ENCODE results near the gene RUBCNL.

The RUBCNL gene

DNA sequence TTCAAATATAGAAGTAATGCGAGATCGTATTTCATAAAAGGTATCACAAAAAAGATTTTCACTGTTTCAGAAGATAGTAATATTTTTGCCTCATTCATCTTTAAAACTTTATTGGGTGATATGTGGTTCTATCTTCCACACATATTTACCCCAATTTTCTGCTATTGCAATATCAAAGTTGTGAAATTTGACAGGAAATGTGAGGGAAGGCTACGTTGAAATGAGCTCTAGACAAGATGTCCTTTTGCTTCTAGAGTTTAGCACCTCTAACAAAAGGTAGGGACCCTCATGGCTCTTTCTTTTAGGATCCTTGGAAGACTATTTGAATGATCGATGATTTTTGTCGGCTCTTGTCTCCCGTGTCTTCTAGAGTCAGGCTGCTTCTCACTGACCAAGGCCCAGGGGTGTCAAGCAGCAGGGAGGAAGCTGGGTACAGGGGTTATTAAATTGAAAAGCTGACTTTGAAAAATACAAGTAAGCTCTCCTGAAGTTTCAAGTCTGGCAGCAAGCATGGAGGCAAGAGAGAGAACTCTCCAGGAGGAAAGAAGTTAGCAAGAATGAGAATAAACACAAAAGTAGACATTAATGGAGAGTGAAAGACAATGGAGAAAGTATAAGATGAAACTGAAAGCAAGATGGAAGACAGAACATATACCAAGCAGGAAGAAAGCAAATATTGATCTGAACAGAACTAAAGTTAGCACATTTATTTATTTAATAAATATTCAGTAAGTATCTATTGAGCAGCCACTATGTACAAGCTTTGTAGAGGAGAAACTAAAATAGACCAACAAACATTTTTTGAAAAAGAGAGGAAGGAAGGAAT, 73.4 kb downstream of the RUBCNL start:
- TF ChIP-seq EZH2phosphoT487 (IDR thresholded peaks at IDR 0.05; ENCODE audit: low read length) (no peak), EZH2 (optimal IDR thresholded peaks at IDR 0.05; ENCODE audit: low read depth, low read length) (no peak)
- TF ChIP-seq, protein P1, sequence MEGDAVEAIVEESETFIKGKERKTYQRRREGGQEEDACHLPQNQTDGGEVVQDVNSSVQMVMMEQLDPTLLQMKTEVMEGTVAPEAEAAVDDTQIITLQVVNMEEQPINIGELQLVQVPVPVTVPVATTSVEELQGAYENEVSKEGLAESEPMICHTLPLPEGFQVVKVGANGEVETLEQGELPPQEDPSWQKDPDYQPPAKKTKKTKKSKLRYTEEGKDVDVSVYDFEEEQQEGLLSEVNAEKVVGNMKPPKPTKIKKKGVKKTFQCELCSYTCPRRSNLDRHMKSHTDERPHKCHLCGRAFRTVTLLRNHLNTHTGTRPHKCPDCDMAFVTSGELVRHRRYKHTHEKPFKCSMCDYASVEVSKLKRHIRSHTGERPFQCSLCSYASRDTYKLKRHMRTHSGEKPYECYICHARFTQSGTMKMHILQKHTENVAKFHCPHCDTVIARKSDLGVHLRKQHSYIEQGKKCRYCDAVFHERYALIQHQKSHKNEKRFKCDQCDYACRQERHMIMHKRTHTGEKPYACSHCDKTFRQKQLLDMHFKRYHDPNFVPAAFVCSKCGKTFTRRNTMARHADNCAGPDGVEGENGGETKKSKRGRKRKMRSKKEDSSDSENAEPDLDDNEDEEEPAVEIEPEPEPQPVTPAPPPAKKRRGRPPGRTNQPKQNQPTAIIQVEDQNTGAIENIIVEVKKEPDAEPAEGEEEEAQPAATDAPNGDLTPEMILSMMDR (IDR thresholded peaks at IDR 0.05; ENCODE audit: low read length) = no peak
- no peaks in the 10 kb centered on the region for H3K9me2 ChIP-seq (replicated peaks; ENCODE audit: insufficient read depth, low read length)
- no peak overlapping the region for H3K4me3 ChIP-seq (ENCODE audit: low read length)
- no peaks in the 10 kb centered on the region for H3K36me3 ChIP-seq (replicated peaks; ENCODE audit: insufficient read depth, low read length)
- no peak for DNase-seq
- H3K4me2 ChIP-seq (ENCODE audit: low read depth, low read length) = no peak overlapping the region
- no peaks in the 10 kb centered on the region for H3F3A ChIP-seq (ENCODE audit: insufficient read depth, low read length)
- H3K4me1 ChIP-seq (ENCODE audit: low read length) = no peaks in the 10 kb centered on the region
- H3K27me3 ChIP-seq (replicated peaks; ENCODE audit: insufficient read depth, low read length) = no peaks in the 10 kb centered on the region
- H3K27ac ChIP-seq (ENCODE audit: low read length) = no peak overlapping the region
- H3K79me2 ChIP-seq (ENCODE audit: low read length) = no peaks in the 10 kb centered on the region
- no peaks in the 10 kb centered on the region for H3K9me3 ChIP-seq (replicated peaks; ENCODE audit: insufficient read depth, low read length)
- no peaks in the 10 kb centered on the region for H4K20me1 ChIP-seq (ENCODE audit: insufficient read depth, low read length)
- no peak overlapping the region for H2AFZ ChIP-seq (ENCODE audit: low read length)
- no peak overlapping the region for H3K9ac ChIP-seq (ENCODE audit: low read length)

DNA sequence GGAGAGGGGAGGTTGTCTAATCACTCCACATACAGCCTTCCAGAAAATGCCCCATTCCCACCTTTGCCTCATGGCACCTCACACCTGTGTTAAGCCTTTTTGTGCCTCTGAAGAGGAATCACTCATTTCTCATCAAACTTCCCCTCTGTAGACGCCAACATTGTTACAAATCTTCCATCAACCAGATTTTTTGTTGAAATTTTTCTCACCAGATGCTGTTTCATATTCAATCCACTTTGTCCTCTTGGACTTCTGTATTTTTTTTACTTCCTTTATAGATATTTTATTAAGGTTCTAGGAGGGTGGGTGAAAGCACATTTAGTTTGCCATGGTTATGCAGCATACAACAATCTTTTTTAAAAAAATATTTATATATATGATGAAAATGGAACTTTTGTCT, 74.0 kb downstream of the RUBCNL start:
- Histone ChIP-seq H3K4me2 (ENCODE audit: low read depth, low read length) (no peak overlapping the region), H3K9ac (ENCODE audit: low read length) (no peak overlapping the region), H3K27ac (ENCODE audit: low read length) (no peak overlapping the region), H2AFZ (ENCODE audit: low read length) (no peak overlapping the region), H3F3A (ENCODE audit: insufficient read depth, low read length) (no peaks in the 10 kb centered on the region), H3K79me2 (ENCODE audit: low read length) (no peaks in the 10 kb centered on the region), H3K9me3 (replicated peaks; ENCODE audit: insufficient read depth, low read length) (no peaks in the 10 kb centered on the region), H3K27me3 (replicated peaks; ENCODE audit: insufficient read depth, low read length) (no peaks in the 10 kb centered on the region), H3K36me3 (replicated peaks; ENCODE audit: insufficient read depth, low read length) (no peaks in the 10 kb centered on the region), H3K9me2 (replicated peaks; ENCODE audit: insufficient read depth, low read length) (no peaks in the 10 kb centered on the region), H3K4me3 (ENCODE audit: low read length) (no peak overlapping the region), H4K20me1 (ENCODE audit: insufficient read depth, low read length) (no peaks in the 10 kb centered on the region), H3K4me1 (ENCODE audit: low read length) (no peaks in the 10 kb centered on the region)
- TF ChIP-seq EZH2phosphoT487 (IDR thresholded peaks at IDR 0.05; ENCODE audit: low read length) = no peak
- TF ChIP-seq EZH2 (optimal IDR thresholded peaks at IDR 0.05; ENCODE audit: low read depth, low read length) = no peak
- TF ChIP-seq, protein P1 (IDR thresholded peaks at IDR 0.05; ENCODE audit: low read length) = no peak
- no peak for DNase-seq

DNA sequence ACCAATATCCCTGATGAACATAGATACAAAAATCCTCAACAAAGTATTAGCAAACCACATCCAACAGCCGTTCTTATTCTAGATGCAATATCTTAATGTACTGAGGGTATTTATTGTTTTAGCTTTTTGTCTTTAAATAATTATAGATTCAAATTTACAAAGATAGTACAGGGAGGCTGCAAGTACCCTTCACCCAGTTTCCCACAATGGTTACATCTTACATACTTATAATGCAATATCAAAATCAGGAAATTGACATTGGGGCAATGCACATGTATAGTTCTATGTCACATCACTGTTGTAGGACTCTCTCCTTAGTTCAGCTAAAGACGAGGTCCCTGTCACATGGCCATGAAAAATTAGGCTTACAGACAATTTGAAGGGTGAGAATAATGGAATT, 75.8 kb downstream of the RUBCNL start:
- Histone ChIP-seq H3K79me2 (ENCODE audit: low read length) (no peaks in the 10 kb centered on the region), H3F3A (ENCODE audit: insufficient read depth, low read length) (no peaks in the 10 kb centered on the region), H3K9ac (ENCODE audit: low read length) (no peak overlapping the region), H3K9me2 (replicated peaks; ENCODE audit: insufficient read depth, low read length) (no peaks in the 10 kb centered on the region), H3K27me3 (replicated peaks; ENCODE audit: insufficient read depth, low read length) (no peaks in the 10 kb centered on the region), H2AFZ (ENCODE audit: low read length) (no peak overlapping the region), H3K36me3 (replicated peaks; ENCODE audit: insufficient read depth, low read length) (no peaks in the 10 kb centered on the region), H3K27ac (ENCODE audit: low read length) (no peak overlapping the region), H3K4me2 (ENCODE audit: low read depth, low read length) (no peak overlapping the region), H4K20me1 (ENCODE audit: insufficient read depth, low read length) (no peaks in the 10 kb centered on the region), H3K9me3 (replicated peaks; ENCODE audit: insufficient read depth, low read length) (no peaks in the 10 kb centered on the region), H3K4me3 (ENCODE audit: low read length) (no peak overlapping the region), H3K4me1 (ENCODE audit: low read length) (no peaks in the 10 kb centered on the region)
- DNase-seq = no peak
- TF ChIP-seq EZH2 (optimal IDR thresholded peaks at IDR 0.05; ENCODE audit: low read depth, low read length) = no peak
- no peak for TF ChIP-seq EZH2phosphoT487 (IDR thresholded peaks at IDR 0.05; ENCODE audit: low read length)
- TF ChIP-seq, protein P1 (IDR thresholded peaks at IDR 0.05; ENCODE audit: low read length) = no peak
